HFFc6 (cell line): ENCODE measurements around the gene CYP11A1. TPM values are rescaled to one million over a fixed set of nuclear protein-coding genes. Genes with fewer than 3 reads are reported as not detected.

Source experiments
- DNase-seq: peaks from one replicate; pipeline ENCODE4 v3.0.0-alpha.2; 2018
- H3K27ac Mint-ChIP-seq: 2 replicates; pipeline ENCODE4 v1.8.0; 2020; ENCODE audit warnings: mild to moderate bottlenecking, mixed read lengths
- H3K27me3 Mint-ChIP-seq: 2 replicates; pipeline ENCODE4 v1.8.0; 2021; ENCODE audit warnings: mild to moderate bottlenecking, moderate library complexity, mixed read lengths; ENCODE audit not compliant: insufficient read depth
- H3K36me3 Mint-ChIP-seq: 2 replicates; pipeline ENCODE4 v1.8.0; 2021; ENCODE audit warnings: low read depth, mixed read lengths
- H3K4me1 Mint-ChIP-seq: 2 replicates; pipeline ENCODE4 v1.8.0; 2020; ENCODE audit warnings: low read depth, mixed read lengths
- H3K4me3 Mint-ChIP-seq: 2 replicates; pipeline ENCODE4 v1.8.0; 2020; ENCODE audit warnings: mild to moderate bottlenecking, moderate library complexity, mixed read lengths
- H3K9me3 Mint-ChIP-seq: 2 replicates; pipeline ENCODE4 v1.8.0; 2020; ENCODE audit warnings: mild to moderate bottlenecking, mixed read lengths
- total RNA-seq, 6 experiments: library from RNA; stranded (reverse); fragmentation: NEBNext Ultra II Directional; extraction: Animal tissue kit (Norgen Biotek cat#: 25700); gene quantifications; 2 replicates in 1 of 6; 3 replicates in 5 of 6; pipeline ENCODE4 v1.2.3, GENCODE V29; 2021
- TF ChIP-seq, protein P1 (sequence below): fragments of 200-600 bp; sonication (generic); IDR thresholded peaks from 2 replicates; pipeline ENCODE4 v1.5.0; 2021; ENCODE audit warnings: antibody characterized with exemption, mild to moderate bottlenecking

The CYP11A1 gene
- total RNA-seq, 6 experiments from 2014 or later = 0.12 to 0.17 (median 0.14) TPM; not detected in 2

DNA sequence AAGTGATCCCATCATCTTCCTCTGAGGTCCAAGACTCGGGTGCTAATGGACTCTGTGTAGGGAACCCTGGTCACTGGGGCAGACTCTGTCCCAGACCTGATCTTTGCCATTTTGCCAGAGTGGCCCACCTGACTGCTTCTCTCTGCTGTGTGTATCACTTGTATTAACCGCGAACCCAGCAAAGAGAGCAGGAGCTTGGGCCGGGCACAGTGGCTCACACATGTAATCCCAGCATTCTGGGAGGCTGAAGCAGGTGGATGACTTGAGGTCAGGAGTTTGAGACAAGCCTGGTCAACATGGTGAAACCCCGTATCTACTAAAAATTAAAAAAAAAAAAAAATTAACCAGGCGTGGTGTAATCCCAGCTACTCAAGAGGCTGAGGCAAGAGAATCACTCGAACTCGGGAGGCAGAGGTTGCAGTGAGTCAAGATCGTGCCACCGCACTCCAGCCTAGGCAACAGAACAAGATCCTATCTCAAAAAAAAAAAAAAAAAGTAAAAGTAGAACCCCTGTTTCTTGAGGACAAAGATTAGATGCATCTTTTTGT lies 32.9 kb upstream of the CYP11A1 start:
- peak overlapping the region; percentile 73 for H3K27ac Mint-ChIP-seq
- TF ChIP-seq, protein P1, sequence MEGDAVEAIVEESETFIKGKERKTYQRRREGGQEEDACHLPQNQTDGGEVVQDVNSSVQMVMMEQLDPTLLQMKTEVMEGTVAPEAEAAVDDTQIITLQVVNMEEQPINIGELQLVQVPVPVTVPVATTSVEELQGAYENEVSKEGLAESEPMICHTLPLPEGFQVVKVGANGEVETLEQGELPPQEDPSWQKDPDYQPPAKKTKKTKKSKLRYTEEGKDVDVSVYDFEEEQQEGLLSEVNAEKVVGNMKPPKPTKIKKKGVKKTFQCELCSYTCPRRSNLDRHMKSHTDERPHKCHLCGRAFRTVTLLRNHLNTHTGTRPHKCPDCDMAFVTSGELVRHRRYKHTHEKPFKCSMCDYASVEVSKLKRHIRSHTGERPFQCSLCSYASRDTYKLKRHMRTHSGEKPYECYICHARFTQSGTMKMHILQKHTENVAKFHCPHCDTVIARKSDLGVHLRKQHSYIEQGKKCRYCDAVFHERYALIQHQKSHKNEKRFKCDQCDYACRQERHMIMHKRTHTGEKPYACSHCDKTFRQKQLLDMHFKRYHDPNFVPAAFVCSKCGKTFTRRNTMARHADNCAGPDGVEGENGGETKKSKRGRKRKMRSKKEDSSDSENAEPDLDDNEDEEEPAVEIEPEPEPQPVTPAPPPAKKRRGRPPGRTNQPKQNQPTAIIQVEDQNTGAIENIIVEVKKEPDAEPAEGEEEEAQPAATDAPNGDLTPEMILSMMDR = no peak
- peaks cover 2% of the 10 kb centered on the region; the same call in 1 of the 2 replicates for H3K27me3 Mint-ChIP-seq
- no peak for DNase-seq
- peaks cover 94% of the 10 kb centered on the region for H3K4me1 Mint-ChIP-seq
- H3K9me3 Mint-ChIP-seq = no peaks in the 10 kb centered on the region
- H3K36me3 Mint-ChIP-seq = peaks cover 6% of the 10 kb centered on the region
- peak overlapping the region; percentile 51; the same call in 1 of the 2 replicates for H3K4me3 Mint-ChIP-seq

DNA sequence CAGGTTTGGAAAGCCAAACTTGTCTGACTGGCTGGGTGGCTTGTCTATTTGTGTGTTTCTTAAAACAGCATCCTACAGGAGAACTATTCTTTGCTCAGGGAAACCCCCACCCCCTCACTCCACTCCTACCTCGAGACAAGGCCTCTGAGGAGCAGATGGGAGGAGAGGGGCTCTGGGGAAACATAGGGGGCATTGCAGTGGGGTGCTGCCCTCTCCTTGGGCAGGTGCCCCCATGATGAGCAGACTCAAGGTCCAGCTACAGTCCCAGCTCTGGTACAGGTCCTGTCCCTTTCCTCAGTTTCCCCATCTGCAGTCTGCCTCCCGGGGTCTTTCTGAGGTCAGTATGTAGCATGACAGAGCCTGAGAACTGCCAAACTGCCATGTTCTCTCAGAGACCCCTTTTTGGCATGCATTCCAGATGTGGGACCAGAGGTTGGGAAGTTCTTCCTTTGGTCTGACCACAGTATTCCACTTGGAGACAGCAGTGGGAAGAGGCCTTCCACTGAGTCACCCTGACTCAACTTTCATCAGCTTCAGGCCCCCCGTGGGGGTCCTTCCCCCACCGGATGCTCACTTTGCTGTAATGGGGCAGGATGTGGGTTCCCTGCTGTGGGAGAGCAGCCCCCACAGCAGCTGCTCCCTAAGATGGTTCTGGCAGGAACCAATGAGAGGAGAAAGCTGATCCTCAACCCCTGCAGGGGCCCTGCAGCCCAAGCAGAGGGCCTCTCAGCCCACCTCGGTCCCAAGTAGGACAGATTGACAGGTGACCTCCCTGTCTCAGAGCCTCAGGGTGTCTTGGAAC lies 32.3 kb upstream of the CYP11A1 start:
- Mint-ChIP-seq H3K4me1 (peaks cover 99% of the 10 kb centered on the region), H3K9me3 (no peaks in the 10 kb centered on the region), H3K27me3 (peaks cover 4% of the 10 kb centered on the region), H3K36me3 (0 out of 2 replicates have a peak, but pooled peaks cover 4% of the 10 kb centered on the region), H3K27ac (peak overlapping the region; percentile 73), H3K4me3 (no peak overlapping the region)
- peak; percentile 58 for DNase-seq
- TF ChIP-seq, protein P1 = no peak

DNA sequence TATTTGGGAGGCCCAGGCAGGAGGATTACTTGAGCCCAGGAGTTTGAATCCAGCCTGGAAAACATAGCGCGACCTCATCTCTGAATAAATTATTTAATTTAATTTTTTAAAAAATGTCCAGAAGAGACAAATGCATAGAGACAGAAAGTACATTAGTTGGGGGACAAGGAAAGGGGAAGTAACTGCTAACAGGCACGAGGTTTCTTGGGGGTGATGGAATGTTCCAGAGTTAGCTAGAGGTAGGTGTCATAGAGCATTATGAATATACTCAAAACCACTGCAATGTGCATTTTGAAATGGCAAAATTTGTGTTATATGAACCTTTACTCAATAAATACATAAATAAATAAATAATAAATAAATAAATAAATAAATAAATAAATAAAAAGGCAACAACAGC lies 31.7 kb upstream of the CYP11A1 start:
- Mint-ChIP-seq H3K4me1 (peaks cover 100% of the 10 kb centered on the region), H3K27ac (peak overlapping the region; percentile 92), H3K9me3 (no peaks in the 10 kb centered on the region), H3K4me3 (no peak overlapping the region), H3K27me3 (peaks cover 5% of the 10 kb centered on the region), H3K36me3 (0 out of 2 replicates have a peak, but pooled peaks cover under 1% of the 10 kb centered on the region)
- TF ChIP-seq, protein P1 = no peak
- no peak for DNase-seq

DNA sequence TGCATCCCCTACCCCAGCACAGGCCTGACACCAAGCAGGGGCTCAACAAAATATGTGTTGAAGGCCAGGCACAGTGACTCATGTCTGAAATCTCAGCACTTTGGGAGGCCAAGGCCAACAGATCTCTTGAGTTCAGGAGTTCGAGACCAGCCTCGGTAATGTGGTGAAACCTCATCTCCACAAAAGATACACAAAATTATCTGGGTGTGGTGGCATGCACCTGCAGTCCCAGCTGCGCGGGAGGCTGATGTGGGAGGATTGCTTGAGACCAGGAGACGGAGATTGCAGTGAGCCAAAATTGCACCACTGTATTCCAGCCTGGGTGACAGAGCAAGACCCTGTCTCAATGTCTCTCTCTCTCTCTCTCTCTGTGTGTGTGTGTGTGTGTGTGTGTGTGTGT lies 30.7 kb upstream of the CYP11A1 start:
- Mint-ChIP-seq H3K4me3 (peak overlapping the region; percentile 26), H3K27ac (peak overlapping the region; percentile 92), H3K9me3 (no peaks in the 10 kb centered on the region), H3K27me3 (peaks cover 5% of the 10 kb centered on the region), H3K4me1 (peaks cover 100% of the 10 kb centered on the region), H3K36me3 (no peaks in the 10 kb centered on the region)
- DNase-seq = no peak
- TF ChIP-seq, protein P1 = no peak

DNA sequence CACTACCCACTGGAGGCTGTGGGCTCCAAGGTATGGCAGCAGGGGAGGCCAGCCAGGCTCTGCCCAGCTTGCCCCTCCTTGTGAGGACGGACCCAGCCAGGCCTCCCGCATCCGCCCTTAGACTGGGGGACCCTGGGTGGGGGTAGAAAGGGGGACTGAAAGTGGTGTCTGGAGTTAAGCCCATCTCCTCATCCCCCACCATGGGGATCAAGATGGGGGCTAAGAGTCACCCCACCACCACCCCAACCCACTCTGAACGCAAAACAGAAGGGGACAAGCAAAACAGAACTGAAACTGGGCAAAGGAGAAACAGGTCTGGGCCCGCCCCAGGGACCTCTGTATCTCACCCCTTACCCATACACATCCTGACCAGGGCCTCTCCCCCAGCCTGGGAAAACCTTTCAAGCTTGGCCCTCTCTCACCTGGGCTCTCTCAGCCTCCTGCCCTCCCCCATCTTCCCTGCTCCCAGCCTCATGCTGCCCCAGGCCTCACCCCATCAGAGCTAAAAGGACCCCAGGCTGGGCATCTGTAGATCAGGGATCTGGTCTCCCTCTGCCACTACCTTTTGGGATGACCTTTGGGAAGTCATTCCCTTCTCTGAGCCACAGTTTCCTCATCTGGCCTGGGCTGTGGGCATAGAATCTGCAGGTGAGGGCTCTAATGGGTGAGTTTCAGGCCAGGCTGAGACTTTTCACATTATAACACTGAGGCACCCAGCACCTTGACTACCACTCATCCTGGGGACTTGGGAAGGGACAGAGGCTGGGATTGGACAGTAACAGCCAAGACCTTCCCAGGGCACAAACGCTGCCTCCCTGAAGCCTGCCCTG lies 30.0 kb upstream of the CYP11A1 start:
- peaks cover 100% of the 10 kb centered on the region for H3K4me1 Mint-ChIP-seq
- H3K27me3 Mint-ChIP-seq = peaks cover 5% of the 10 kb centered on the region
- TF ChIP-seq, protein P1 = no peak
- peak overlapping the region; percentile 92 for H3K27ac Mint-ChIP-seq
- peak overlapping the region; percentile 57 for H3K4me3 Mint-ChIP-seq
- no peak for DNase-seq
- H3K36me3 Mint-ChIP-seq = no peaks in the 10 kb centered on the region
- no peaks in the 10 kb centered on the region for H3K9me3 Mint-ChIP-seq
